ENCODE measurements around the gene SUSD6.

SUSD6 gene

GRCh38 chr14:69667938-69668335, 56.5 kb downstream of the SUSD6 start:
- DNase-seq (ENCODE audit: extremely low read depth, low read depth): no peak
- TF ChIP-seq CTCF (IDR thresholded peaks at IDR 0.05; ENCODE audit: low read depth, low read length): no peak

GRCh38 chr14:69669375-69669774, 58.0 kb downstream of the SUSD6 start:
- TF ChIP-seq CTCF (IDR thresholded peaks at IDR 0.05; ENCODE audit: low read depth, low read length): no peak
- DNase-seq (ENCODE audit: extremely low read depth, low read depth): no peak

- no peak for DNase-seq (ENCODE audit: extremely low read depth, low read depth)
- TF ChIP-seq CTCF (IDR thresholded peaks at IDR 0.05; ENCODE audit: low read depth, low read length): no peak
Observed at GRCh38 chr14:69670093-69670492, 58.7 kb downstream of the SUSD6 start.

GRCh38 chr14:69671365-69672030, 60.1 kb downstream of the SUSD6 start:
- DNase-seq (ENCODE audit: extremely low read depth, low read depth): no peak
- no peak for TF ChIP-seq CTCF (IDR thresholded peaks at IDR 0.05; ENCODE audit: low read depth, low read length)

- no peak for DNase-seq (ENCODE audit: extremely low read depth, low read depth)
- TF ChIP-seq CTCF (IDR thresholded peaks at IDR 0.05; ENCODE audit: low read depth, low read length): no peak
Observed at GRCh38 chr14:69672356-69672755, 61.0 kb downstream of the SUSD6 start.

- TF ChIP-seq CTCF (IDR thresholded peaks at IDR 0.05; ENCODE audit: low read depth, low read length): no peak
- DNase-seq (ENCODE audit: extremely low read depth, low read depth): no peak
Observed at GRCh38 chr14:69673104-69673503, 61.7 kb downstream of the SUSD6 start.

- no peak for DNase-seq (ENCODE audit: extremely low read depth, low read depth)
- no peak for TF ChIP-seq CTCF (IDR thresholded peaks at IDR 0.05; ENCODE audit: low read depth, low read length)
Observed at GRCh38 chr14:69673578-69674305, 62.3 kb downstream of the SUSD6 start.

Measured in AG09319 (cell line).